HG03064 (cell line): Measurements from ENCODE around the gene RPL15.

Experiments used
- ATAC-seq: cut with Tn5 transposase; IDR thresholded peaks from one replicate; pipeline ENCODE4 v1.9.1; 2021; ENCODE audit warnings: low read depth; ENCODE audit not compliant: unreplicated experiment

The RPL15 gene

DNA sequence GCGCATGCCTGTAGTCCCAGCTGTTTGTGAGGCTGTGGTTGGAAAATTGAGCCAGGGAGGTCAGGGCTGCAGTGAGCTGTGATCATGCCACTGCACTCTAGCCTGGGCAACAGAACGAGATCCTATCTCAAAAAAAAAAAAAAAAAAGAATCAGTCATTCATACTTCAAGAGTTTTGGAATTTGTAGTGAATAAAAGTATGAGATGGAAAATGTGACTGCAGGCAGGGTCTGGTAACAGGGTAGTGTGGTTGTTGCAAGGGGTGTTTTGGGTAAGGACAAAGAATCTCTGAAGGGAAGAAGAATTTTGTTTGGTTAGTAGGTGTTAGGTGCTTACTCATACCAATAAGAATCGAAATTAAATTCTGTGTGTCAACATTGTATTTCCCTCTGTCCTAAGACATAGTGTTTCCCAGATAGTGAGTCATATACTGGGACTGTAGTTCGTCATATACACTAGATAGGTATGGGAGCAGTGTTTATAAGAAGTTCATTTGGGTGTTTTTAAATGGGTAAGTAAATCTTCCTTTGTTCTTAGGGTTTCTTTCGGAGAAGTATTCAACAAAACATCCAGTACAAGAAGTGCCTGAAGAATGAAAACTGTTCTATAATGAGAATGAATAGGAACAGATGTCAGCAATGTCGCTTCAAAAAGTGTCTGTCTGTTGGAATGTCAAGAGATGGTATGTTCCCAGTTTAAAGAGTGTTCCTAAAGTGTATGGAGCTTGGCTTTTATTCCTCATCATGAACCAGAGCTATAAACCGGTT lies 42.4 kb downstream of the RPL15 start:
- ATAC-seq, result no peak

DNA sequence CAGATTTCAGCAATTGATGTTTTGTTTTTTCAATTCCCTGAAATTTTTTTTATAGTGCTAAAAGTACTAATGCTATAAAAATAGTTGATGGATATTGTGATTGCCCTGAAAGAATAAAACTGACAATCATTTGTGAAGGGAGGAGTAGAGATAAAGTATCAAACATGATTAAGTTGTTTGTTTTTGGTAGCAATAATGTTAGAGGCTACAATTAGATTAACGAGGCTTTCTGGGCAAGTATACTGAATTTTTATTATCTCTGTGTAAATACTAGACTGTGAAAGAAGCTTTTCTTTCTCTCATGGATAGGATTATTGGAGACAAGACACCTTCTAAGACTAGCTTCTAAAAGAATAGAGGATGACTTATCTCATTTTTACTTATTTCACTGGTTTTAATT lies 43.7 kb downstream of the RPL15 start:
- ATAC-seq, result no peak

DNA sequence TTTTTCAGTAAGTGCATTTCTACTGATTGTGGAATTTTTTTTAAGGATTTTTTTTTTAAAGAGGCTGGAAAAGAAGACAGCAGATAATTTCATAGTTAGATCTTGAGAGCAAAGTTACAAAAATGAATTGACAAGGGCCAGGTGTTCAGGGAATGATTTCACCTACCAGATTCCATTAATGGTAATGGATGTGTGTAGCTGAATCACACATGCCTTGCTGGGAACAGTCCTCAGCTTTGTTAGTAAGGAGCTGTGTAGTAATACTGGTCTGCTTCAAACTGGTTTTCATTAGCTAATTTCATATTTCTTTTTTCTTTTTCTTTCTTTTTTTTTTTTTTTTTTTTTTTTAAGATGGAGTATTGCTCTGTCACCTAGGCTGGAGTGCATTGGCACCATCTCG lies 44.1 kb downstream of the RPL15 start:
- ATAC-seq, result no peak

DNA sequence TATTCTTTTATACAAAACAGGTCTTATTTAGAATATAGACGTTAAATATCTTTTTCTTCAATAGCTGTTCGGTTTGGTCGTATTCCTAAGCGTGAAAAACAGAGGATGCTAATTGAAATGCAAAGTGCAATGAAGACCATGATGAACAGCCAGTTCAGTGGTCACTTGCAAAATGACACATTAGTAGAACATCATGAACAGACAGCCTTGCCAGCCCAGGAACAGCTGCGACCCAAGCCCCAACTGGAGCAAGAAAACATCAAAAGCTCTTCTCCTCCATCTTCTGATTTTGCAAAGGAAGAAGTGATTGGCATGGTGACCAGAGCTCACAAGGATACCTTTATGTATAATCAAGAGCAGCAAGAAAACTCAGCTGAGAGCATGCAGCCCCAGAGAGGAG lies 45.0 kb downstream of the RPL15 start:
- no peak for ATAC-seq

DNA sequence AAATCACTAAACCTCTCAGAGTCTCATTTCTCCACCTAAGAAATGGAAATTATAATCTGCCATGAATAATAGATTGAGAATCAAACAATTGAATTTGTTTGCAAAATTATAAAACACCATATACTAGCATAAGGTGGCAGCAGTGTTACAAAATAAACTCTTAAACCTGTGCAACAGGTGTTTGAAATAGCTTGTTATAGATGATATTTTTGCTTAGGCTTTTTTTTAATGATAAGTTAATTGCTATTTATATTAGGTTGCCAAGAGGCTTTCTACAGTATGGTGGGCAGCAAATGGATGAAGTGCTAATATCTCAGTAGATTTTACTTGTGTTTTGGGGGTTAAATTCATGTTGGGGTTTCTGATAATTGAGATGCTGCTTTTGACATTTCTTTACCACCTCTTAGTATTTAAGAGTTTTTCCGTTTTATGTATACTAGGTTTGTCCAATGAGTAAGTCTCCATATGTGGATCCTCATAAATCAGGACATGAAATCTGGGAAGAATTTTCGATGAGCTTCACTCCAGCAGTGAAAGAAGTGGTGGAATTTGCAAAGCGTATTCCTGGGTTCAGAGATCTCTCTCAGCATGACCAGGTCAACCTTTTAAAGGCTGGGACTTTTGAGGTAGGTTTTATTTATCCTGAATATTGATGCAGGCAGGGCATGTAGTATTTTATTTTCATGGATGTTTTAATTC lies 47.8 kb downstream of the RPL15 start:
- no peak for ATAC-seq

DNA sequence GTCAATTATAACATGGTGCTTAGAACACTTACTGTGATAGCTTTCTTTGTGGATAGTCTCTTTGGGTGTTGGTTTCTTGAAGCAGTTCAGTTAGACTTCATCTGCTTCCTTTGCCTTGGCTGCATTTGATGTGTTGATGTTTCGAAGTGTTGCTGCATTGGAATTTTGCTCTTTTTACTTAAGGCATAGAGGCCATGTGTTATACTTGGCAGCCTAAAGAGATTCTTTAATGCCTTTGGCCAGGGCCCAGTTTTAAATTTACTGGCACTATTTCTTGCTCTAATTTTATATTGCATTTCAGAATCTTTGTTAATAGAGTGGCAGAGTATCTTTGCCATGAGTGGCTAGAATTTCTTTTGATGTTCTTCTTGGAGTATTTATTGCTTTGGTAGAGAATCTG lies 49.4 kb downstream of the RPL15 start:
- no peak for ATAC-seq

DNA sequence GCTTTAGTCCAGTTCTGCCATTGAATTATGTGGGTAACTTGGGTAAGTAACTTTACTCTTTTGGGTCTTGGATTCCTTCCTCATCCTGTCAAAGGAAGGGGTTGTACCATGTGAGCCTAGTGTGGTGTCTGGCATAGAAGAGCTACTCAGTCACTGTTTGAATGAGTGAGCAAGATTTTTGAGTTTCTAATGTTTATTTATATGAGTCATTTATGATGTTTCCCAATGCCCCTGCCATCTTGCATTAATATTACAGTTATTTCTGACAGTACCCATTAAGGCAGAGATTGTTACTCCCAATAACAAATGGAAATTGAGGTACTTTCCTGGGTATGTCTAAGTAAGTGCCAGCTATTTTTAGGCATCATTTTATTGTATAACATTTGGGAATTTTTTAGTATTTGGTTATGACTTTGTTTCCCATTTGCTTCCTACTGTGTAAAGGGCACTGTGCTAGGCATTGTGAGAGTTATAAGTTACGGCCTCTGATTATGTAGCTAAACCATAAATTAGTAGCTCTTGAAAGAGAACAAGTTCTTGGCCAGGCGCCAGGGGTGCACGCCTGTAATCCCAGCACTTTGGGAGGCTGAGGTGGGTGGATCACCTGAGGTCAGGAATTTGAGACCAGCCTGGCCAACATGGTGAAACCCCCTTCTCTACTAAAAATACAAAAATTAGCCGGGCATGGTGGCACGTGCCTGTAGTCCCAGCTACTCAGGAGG lies 51.7 kb downstream of the RPL15 start:
- ATAC-seq, result no peak

DNA sequence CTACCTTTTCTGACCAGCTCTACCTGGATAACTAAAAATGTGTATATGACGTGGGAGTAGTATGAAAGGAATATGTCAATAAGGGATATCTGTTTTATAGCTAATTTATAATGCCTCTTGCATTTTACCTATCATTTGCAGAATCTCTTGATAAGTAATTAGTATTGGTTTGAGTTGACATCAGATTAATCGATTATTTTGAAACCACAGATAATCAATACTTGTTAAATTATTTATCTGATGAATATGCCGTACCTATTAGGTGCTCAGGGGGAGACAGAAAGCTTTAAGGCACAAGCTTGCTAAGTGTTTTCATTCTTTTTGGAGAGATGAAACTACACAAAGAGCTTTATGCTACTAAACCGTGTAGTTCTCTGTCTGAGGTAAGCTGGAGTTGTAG lies 52.5 kb downstream of the RPL15 start:
- ATAC-seq, result no peak
